Body of pancreas (tissue), 4 donors: ENCODE measurements around the gene ICE2.

Source experiments
- CTCF ChIP-seq, 7 experiments: fragments of 450-650 bp in 4 of 7; fragments of 200-600 bp in 3 of 7; sonication (generic) in 3 of 7; IDR thresholded peaks; one replicate each; pipeline ENCODE4 v1.5.1; 2016 to 2019; ENCODE audit warnings: antibody characterized with exemption in 7 of 7
- POLR2A ChIP-seq, 3 donors: fragments of 450-650 bp; IDR thresholded peaks; one replicate each; pipeline ENCODE4 v1.6.1; 2016; ENCODE audit warnings: antibody characterized with exemption in 3 of 3, mild to moderate bottlenecking in 2 of 3

DNA sequence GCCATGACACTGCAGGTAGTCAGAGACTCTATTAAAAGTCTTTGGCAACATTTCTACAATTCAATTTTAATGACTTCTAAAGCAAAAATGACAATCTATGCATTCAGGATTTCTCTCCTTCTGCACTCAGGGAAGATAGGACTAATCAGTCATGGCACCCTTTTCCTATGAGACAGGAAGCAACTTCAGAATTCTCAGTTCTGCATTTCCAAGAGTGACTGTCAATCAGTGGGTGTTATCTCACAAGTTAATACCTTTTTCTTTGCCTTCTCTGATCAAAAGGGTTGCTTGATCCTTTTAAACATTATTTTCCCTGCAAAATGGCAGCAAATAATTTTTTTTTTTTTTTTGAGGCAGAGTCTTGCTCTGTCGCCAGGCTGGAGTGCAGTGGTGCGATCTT, 7.8 kb upstream of the ICE2 start:
- TF ChIP-seq CTCF (IDR thresholded peaks at IDR 0.05) (no peak), POLR2A (IDR thresholded peaks at IDR 0.05) (no peak)
